ENCODE results near the gene ZBTB20.

ZBTB20 gene

DNA sequence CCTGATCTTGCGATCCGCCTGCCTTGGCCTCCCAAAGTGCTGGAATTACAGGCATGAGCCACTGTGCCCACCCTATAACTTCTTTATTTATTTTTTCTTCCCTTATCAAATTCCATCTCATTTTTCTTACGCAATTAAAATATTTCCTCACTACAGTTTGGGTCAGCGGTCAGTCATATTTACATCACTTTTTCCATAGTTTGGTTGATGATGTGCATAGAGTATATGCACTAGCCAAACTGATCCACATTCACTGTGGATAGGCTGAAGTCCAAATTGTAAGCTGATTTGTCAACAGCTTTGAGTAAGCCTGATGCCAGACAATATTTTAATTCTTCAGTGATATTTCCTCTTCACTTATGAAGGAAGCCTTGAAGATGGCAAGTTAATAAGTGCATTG, 596.9 kb downstream of the ZBTB20 start:
- WGBS, 2 experiments: 90% methylated on average over 2 to 4 of the region's 4 CpGs
- Histone ChIP-seq H3K9me3 (ENCODE audit: control insufficient read depth, low read length) (no peaks in the 10 kb centered on the region), H3K27ac (ENCODE audit: insufficient read depth, low read depth, low read length, poor library complexity, severe bottlenecking) (no peak overlapping the region), H3K4me1 (ENCODE audit: control insufficient read depth, insufficient read depth, low read length) (no peaks in the 10 kb centered on the region), H3K27me3 (ENCODE audit: control insufficient read depth, insufficient read depth, low read length, poor library complexity, severe bottlenecking) (no peaks in the 10 kb centered on the region), H3K4me3 (ENCODE audit: insufficient read depth, low read depth, low read length) (no peak overlapping the region), H3K36me3 (ENCODE audit: control insufficient read depth, insufficient read depth, low read length) (no peaks in the 10 kb centered on the region)

- no peaks in the 10 kb centered on the region for H3K27me3 ChIP-seq (ENCODE audit: control insufficient read depth, insufficient read depth, low read length, poor library complexity, severe bottlenecking)
- no peak overlapping the region for H3K27ac ChIP-seq (ENCODE audit: insufficient read depth, low read depth, low read length, poor library complexity, severe bottlenecking)
- no peak overlapping the region for H3K4me3 ChIP-seq (ENCODE audit: insufficient read depth, low read depth, low read length)
- no peaks in the 10 kb centered on the region for H3K4me1 ChIP-seq (ENCODE audit: control insufficient read depth, insufficient read depth, low read length)
- no peaks in the 10 kb centered on the region for H3K36me3 ChIP-seq (ENCODE audit: control insufficient read depth, insufficient read depth, low read length)
- WGBS, 2 experiments: 100% methylated on average over 1 of the region's 1 CpG
- H3K9me3 ChIP-seq (ENCODE audit: control insufficient read depth, low read length): no peaks in the 10 kb centered on the region
Observed at GRCh38 chr3:114545193-114545592, 601.9 kb downstream of the ZBTB20 start.

GRCh38 chr3:114542359-114542758, 604.7 kb downstream of the ZBTB20 start:
- H3K4me1 ChIP-seq (ENCODE audit: control insufficient read depth, insufficient read depth, low read length): no peaks in the 10 kb centered on the region
- no peaks in the 10 kb centered on the region for H3K27me3 ChIP-seq (ENCODE audit: control insufficient read depth, insufficient read depth, low read length, poor library complexity, severe bottlenecking)
- no peaks in the 10 kb centered on the region for H3K9me3 ChIP-seq (ENCODE audit: control insufficient read depth, low read length)
- H3K4me3 ChIP-seq (ENCODE audit: insufficient read depth, low read depth, low read length): no peak overlapping the region
- WGBS, 2 experiments: 4 to 7% methylated on average over 1 of the region's 1 CpG
- H3K36me3 ChIP-seq (ENCODE audit: control insufficient read depth, insufficient read depth, low read length): no peaks in the 10 kb centered on the region
- H3K27ac ChIP-seq (ENCODE audit: insufficient read depth, low read depth, low read length, poor library complexity, severe bottlenecking): no peak overlapping the region

GRCh38 chr3:114539525-114539924, 607.6 kb downstream of the ZBTB20 start:
- 88 to 93% methylated on average over 5 of the region's 5 CpGs for WGBS, 2 experiments
- Histone ChIP-seq H3K9me3 (ENCODE audit: control insufficient read depth, low read length) (no peaks in the 10 kb centered on the region), H3K4me3 (ENCODE audit: insufficient read depth, low read depth, low read length) (no peak overlapping the region), H3K27me3 (ENCODE audit: control insufficient read depth, insufficient read depth, low read length, poor library complexity, severe bottlenecking) (no peaks in the 10 kb centered on the region), H3K36me3 (ENCODE audit: control insufficient read depth, insufficient read depth, low read length) (no peaks in the 10 kb centered on the region), H3K27ac (ENCODE audit: insufficient read depth, low read depth, low read length, poor library complexity, severe bottlenecking) (no peak overlapping the region), H3K4me1 (ENCODE audit: control insufficient read depth, insufficient read depth, low read length) (no peaks in the 10 kb centered on the region)

DNA sequence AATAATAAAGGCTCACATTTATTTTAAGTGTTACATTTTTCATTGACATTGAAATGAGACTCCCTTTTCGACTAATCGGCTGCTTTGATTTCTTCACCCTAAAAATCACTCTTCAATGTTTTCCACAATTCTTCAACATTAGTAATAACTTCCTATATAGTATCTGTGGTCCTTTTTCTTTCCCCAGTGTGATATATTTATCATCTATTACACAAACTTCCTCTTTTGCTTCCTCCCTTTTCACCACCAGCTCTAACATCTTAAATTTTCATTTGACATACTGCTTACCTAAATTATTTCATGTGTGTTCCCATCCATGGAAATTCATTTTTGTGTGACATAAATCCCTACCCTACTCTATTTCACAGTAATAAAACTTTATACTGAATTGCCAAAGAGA, 608.9 kb downstream of the ZBTB20 start:
- 89 to 100% methylated on average over 2 of the region's 2 CpGs for WGBS, 2 experiments
- H3K27ac ChIP-seq (ENCODE audit: insufficient read depth, low read depth, low read length, poor library complexity, severe bottlenecking): no peak overlapping the region
- no peaks in the 10 kb centered on the region for H3K27me3 ChIP-seq (ENCODE audit: control insufficient read depth, insufficient read depth, low read length, poor library complexity, severe bottlenecking)
- H3K4me3 ChIP-seq (ENCODE audit: insufficient read depth, low read depth, low read length): no peak overlapping the region
- no peaks in the 10 kb centered on the region for H3K36me3 ChIP-seq (ENCODE audit: control insufficient read depth, insufficient read depth, low read length)
- H3K9me3 ChIP-seq (ENCODE audit: control insufficient read depth, low read length): no peaks in the 10 kb centered on the region
- no peaks in the 10 kb centered on the region for H3K4me1 ChIP-seq (ENCODE audit: control insufficient read depth, insufficient read depth, low read length)

- Histone ChIP-seq H3K9me3 (ENCODE audit: control insufficient read depth, low read length) (no peaks in the 10 kb centered on the region), H3K36me3 (ENCODE audit: control insufficient read depth, insufficient read depth, low read length) (no peaks in the 10 kb centered on the region), H3K27me3 (ENCODE audit: control insufficient read depth, insufficient read depth, low read length, poor library complexity, severe bottlenecking) (no peaks in the 10 kb centered on the region), H3K4me3 (ENCODE audit: insufficient read depth, low read depth, low read length) (no peak overlapping the region), H3K4me1 (ENCODE audit: control insufficient read depth, insufficient read depth, low read length) (no peaks in the 10 kb centered on the region), H3K27ac (ENCODE audit: insufficient read depth, low read depth, low read length, poor library complexity, severe bottlenecking) (no peak overlapping the region)
- 96 to 100% methylated on average over 1 to 2 of the region's 3 CpGs for WGBS, 2 experiments
Observed at GRCh38 chr3:114528517-114528916, 618.6 kb downstream of the ZBTB20 start.

- H3K4me3 ChIP-seq (ENCODE audit: insufficient read depth, low read depth, low read length): no peak overlapping the region
- WGBS, 2 experiments: 61 to 64% methylated on average over 1 of the region's 1 CpG
- no peaks in the 10 kb centered on the region for H3K36me3 ChIP-seq (ENCODE audit: control insufficient read depth, insufficient read depth, low read length)
- no peak overlapping the region for H3K27ac ChIP-seq (ENCODE audit: insufficient read depth, low read depth, low read length, poor library complexity, severe bottlenecking)
- no peaks in the 10 kb centered on the region for H3K4me1 ChIP-seq (ENCODE audit: control insufficient read depth, insufficient read depth, low read length)
- no peaks in the 10 kb centered on the region for H3K27me3 ChIP-seq (ENCODE audit: control insufficient read depth, insufficient read depth, low read length, poor library complexity, severe bottlenecking)
- H3K9me3 ChIP-seq (ENCODE audit: control insufficient read depth, low read length): no peaks in the 10 kb centered on the region
Observed at GRCh38 chr3:114527036-114527644, 619.9 kb downstream of the ZBTB20 start.

- Histone ChIP-seq H3K27me3 (ENCODE audit: control insufficient read depth, insufficient read depth, low read length, poor library complexity, severe bottlenecking) (no peaks in the 10 kb centered on the region), H3K4me1 (ENCODE audit: control insufficient read depth, insufficient read depth, low read length) (no peaks in the 10 kb centered on the region), H3K36me3 (ENCODE audit: control insufficient read depth, insufficient read depth, low read length) (no peaks in the 10 kb centered on the region), H3K9me3 (ENCODE audit: control insufficient read depth, low read length) (no peaks in the 10 kb centered on the region), H3K4me3 (ENCODE audit: insufficient read depth, low read depth, low read length) (no peak overlapping the region), H3K27ac (ENCODE audit: insufficient read depth, low read depth, low read length, poor library complexity, severe bottlenecking) (no peak overlapping the region)
- 91 to 94% methylated on average over 2 of the region's 2 CpGs for WGBS, 2 experiments
Observed at GRCh38 chr3:114525278-114525677, 621.8 kb downstream of the ZBTB20 start.

DNA sequence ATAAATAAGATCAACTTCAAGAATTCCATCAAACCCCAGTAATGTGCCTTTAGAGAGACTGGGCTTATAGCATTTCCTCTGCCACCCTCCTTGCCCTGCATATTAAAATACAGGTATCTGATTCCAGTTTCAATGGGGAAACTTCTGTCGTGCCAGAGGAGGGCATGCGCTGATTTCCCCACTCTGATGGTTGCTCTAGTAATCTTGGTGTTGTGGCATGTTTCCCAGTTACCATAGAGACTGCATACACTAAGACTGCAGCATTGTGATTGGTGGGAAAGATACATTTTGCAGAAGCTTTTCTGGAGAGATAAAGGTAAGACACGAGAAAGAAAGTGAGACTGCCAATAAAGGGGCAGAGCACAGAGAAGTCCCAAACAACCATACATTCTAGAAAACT, 627.7 kb downstream of the ZBTB20 start:
- 42 to 61% methylated on average over 3 of the region's 3 CpGs for WGBS, 2 experiments

DNA sequence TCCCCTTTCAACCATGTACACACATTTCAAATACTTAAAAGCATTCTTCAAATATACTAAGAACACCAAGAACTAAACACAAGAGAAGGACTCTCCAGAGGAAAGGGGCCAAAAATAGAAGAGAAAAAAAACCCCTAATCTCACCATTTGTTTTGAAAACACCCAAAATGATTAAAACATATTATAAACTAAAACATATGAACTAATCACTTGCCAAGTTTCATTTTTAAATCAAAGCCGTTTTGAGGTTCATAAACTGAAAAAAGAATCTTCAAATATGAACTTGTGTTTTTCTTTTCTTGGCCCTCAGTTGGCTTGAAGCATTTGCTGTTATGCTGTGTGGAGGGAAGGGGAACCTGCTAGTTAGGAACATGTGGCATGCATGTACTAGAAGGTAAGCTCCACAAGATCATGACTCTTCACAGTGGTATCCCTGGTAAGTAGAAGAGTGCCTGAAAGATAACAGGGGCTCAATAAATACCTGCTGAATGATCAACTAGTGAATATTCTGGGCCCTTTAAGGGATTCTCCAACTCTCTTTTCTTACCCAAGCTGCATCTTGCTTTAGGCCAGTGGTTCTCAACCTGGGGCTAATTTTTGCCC, 628.8 kb downstream of the ZBTB20 start:
- 93 to 95% methylated on average over 1 of the region's 1 CpG for WGBS, 2 experiments

More for the DNA sequence above, 627.7 kb downstream of the ZBTB20 start:
- no peak overlapping the region for H3K4me3 ChIP-seq (ENCODE audit: insufficient read depth, low read depth, low read length)
- no peaks in the 10 kb centered on the region for H3K9me3 ChIP-seq (ENCODE audit: control insufficient read depth, low read length)
- no peaks in the 10 kb centered on the region for H3K36me3 ChIP-seq (ENCODE audit: control insufficient read depth, insufficient read depth, low read length)
- no peaks in the 10 kb centered on the region for H3K27me3 ChIP-seq (ENCODE audit: control insufficient read depth, insufficient read depth, low read length, poor library complexity, severe bottlenecking)
- no peak overlapping the region for H3K27ac ChIP-seq (ENCODE audit: insufficient read depth, low read depth, low read length, poor library complexity, severe bottlenecking)
- H3K4me1 ChIP-seq (ENCODE audit: control insufficient read depth, insufficient read depth, low read length): no peaks in the 10 kb centered on the region

More for the DNA sequence above, 628.8 kb downstream of the ZBTB20 start:
- Histone ChIP-seq H3K27ac (ENCODE audit: insufficient read depth, low read depth, low read length, poor library complexity, severe bottlenecking) (no peak overlapping the region), H3K27me3 (ENCODE audit: control insufficient read depth, insufficient read depth, low read length, poor library complexity, severe bottlenecking) (no peaks in the 10 kb centered on the region), H3K9me3 (ENCODE audit: control insufficient read depth, low read length) (no peaks in the 10 kb centered on the region), H3K36me3 (ENCODE audit: control insufficient read depth, insufficient read depth, low read length) (no peaks in the 10 kb centered on the region), H3K4me3 (ENCODE audit: insufficient read depth, low read depth, low read length) (no peak overlapping the region), H3K4me1 (ENCODE audit: control insufficient read depth, insufficient read depth, low read length) (no peaks in the 10 kb centered on the region)
